ENCODE results near the gene USP22. TPM values are rescaled to one million over a fixed set of nuclear protein-coding genes. Genes with fewer than 3 reads are reported as not detected.

The USP22 gene
- total RNA-seq, 1 donor from 2014 or later: 76.1 TPM

- ATAC-seq: no peak
Observed at GRCh38 chr17:20961586-20961985, 81.2 kb downstream of the USP22 start.

GRCh38 chr17:20960871-20961270 lies 81.9 kb downstream of the USP22 start:
- ATAC-seq: no peak
- DNase-seq (ENCODE audit: low spot score): no peak

More at GRCh38 chr17:20961586-20961985, 81.2 kb downstream of the USP22 start:
- no peak for DNase-seq (ENCODE audit: low spot score)

GRCh38 chr17:20955427-20956323 lies 87.1 kb downstream of the USP22 start:
- ATAC-seq: peak; percentile 95

GRCh38 chr17:20954794-20955193 lies 88.0 kb downstream of the USP22 start:
- ATAC-seq: no peak
- no peak for DNase-seq (ENCODE audit: low spot score)

More at GRCh38 chr17:20955427-20956323, 87.1 kb downstream of the USP22 start:
- DNase-seq (ENCODE audit: low spot score): no peak

- no peak for ATAC-seq
- DNase-seq (ENCODE audit: low spot score): no peak
Observed at GRCh38 chr17:20952183-20952582, 90.6 kb downstream of the USP22 start.

Other genes with a start within 250 kb of the USP22 start
- gene DHRS7B, start 84.0 kb upstream of the USP22 start, total RNA-seq: 11.0 TPM
- 9.3 TPM for gene TMEM11, start 171.2 kb upstream of the USP22 start, total RNA-seq
- 5.9 TPM for gene NATD1, start 210.4 kb upstream of the USP22 start, total RNA-seq
- 71.5 TPM for gene MAP2K3, start 241.7 kb upstream of the USP22 start, total RNA-seq

Measured in left lobe of liver (tissue), 2 donors.